Measurements from ENCODE around the gene NR2E1. TPM values are rescaled to one million over a fixed set of nuclear protein-coding genes. Genes with fewer than 3 reads are reported as not detected.

NR2E1 gene
- polyA plus RNA-seq, 3 donors = not detected

Other genes starting within 250 kb of the NR2E1 start
- gene SEC63, start 207.8 kb upstream of the NR2E1 start, polyA plus RNA-seq (ENCODE audit: insufficient read length in 3 of 3) = 100 to 1,000 TPM in 2 of 3 donors, 10 to 100 TPM in 1; 93.6 to 120 (median 119) TPM
- 10 to 100 TPM; 21.2 to 32.8 (median 21.9) TPM for gene OSTM1, start 91.3 kb upstream of the NR2E1 start, polyA plus RNA-seq (ENCODE audit: insufficient read length in 3 of 3)
- 100 to 1,000 TPM; 193 to 229 (median 223) TPM for gene SNX3, start 95.0 kb downstream of the NR2E1 start, polyA plus RNA-seq (ENCODE audit: insufficient read length in 3 of 3)
- 1 to 10 TPM; 6.5 to 8.8 (median 8.2) TPM for gene AFG1L, start 129.0 kb downstream of the NR2E1 start, polyA plus RNA-seq (ENCODE audit: insufficient read length in 3 of 3)

Data from renal cortex interstitium (tissue), 3 donors.